Calu3 (cell line): Measurements from ENCODE around the gene DCAF11. TPM values are rescaled to one million over a fixed set of nuclear protein-coding genes. Genes with fewer than 3 reads are reported as not detected.

Experiments
- BruUV-seq: library from RNA; stranded (reverse); fragments of 400-500 nt; replicated peaks from 2 replicates; lab custom pipeline; 2021; lab: Mats Ljungman, UMichigan
- CTCF ChIA-PET: fragments of 300-600 bp; sonication (Branson Sonifier 250); formaldehyde crosslinking; loops from one replicate; lab custom pipeline; 2022; ENCODE audit warnings: antibody characterized with exemption; lab: Charles Lee
- DNase-seq: peaks from one replicate; pipeline ENCODE4 v3.0.0; 2022
- H3K27ac Mint-ChIP-seq: one replicate; pipeline ENCODE4 v1.8.0; 2022; ENCODE audit warnings: mixed read lengths; ENCODE audit not compliant: unreplicated experiment
- H3K27me3 Mint-ChIP-seq: one replicate; pipeline ENCODE4 v1.8.0; 2022; ENCODE audit warnings: mixed read lengths; ENCODE audit not compliant: unreplicated experiment
- H3K36me3 Mint-ChIP-seq: one replicate; pipeline ENCODE4 v1.8.0; 2022; ENCODE audit warnings: mild to moderate bottlenecking, moderate library complexity, mixed read lengths; ENCODE audit not compliant: insufficient read depth, unreplicated experiment
- H3K4me1 Mint-ChIP-seq: one replicate; pipeline ENCODE4 v1.8.0; 2022; ENCODE audit warnings: mild to moderate bottlenecking, low read depth, mixed read lengths; ENCODE audit not compliant: unreplicated experiment
- H3K4me3 Mint-ChIP-seq: one replicate; pipeline ENCODE4 v1.8.0; 2022; ENCODE audit warnings: mild to moderate bottlenecking, low read depth, moderate library complexity, mixed read lengths; ENCODE audit not compliant: unreplicated experiment
- H3K9me3 Mint-ChIP-seq: one replicate; pipeline ENCODE4 v1.8.0; 2022; ENCODE audit warnings: low read depth, mixed read lengths; ENCODE audit not compliant: unreplicated experiment
- CTCF ChIP-seq: fragments of 200-600 bp; IDR thresholded peaks from one replicate; pipeline ENCODE4 v1.8.0; 2022; ENCODE audit warnings: antibody characterized with exemption; ENCODE audit not compliant: unreplicated experiment
- intact Hi-C: fragments of 100-400 bp; cut with micrococcal nuclease; formaldehyde crosslinking; loops from one replicate; pipeline ENCODE4 v1.10.0; 2022; ENCODE audit not compliant: unreplicated experiment
- total RNA-seq: library from RNA; stranded (reverse); gene quantifications from 2 replicates; pipeline ENCODE4 v1.2.3, GENCODE V29; 2022

DCAF11 gene
- total RNA-seq, 1 experiment from 2014 or later = 63.4 TPM

- peak within 1 kb of the TSS; percentile 86 for H3K27ac Mint-ChIP-seq
- TSS peak; percentile 44 for BruUV-seq
- DNase-seq = peak; percentile 96
- peaks cover 15% of the 10 kb centered on the region for H3K4me1 Mint-ChIP-seq
- peak; percentile 75 for TF ChIP-seq CTCF
- H3K9me3 Mint-ChIP-seq = no peaks in the 10 kb centered on the region
- H3K4me3 Mint-ChIP-seq = peak within 1 kb of the TSS; percentile 76
- no peaks in the 10 kb centered on the region for H3K27me3 Mint-ChIP-seq
- intact Hi-C loops = loop anchor here (2.0 kb wide), 2 partner anchors 14 to 46 kb away; partner anchors contain the start of genes DCAF11, NRL, PSME2 and RNF31
- peaks cover 58% of the 10 kb centered on the region for H3K36me3 Mint-ChIP-seq
- CTCF ChIA-PET = interaction anchor here (0.7 to 2.4 kb wide), 12 partner anchors 14 to 103 kb away, joined by 3 to 24 read pairs (median 7); partner anchors contain the start of genes DCAF11, EMC9, NRL and PCK2
These were observed 46.5 kb downstream of the DCAF11 start, which contains the start of gene IRF9 for GRCh38 chr14:24160850-24161804. Gene IRF9 (plus strand): TSS chr14:24161265. CDS start chr14:24162145, 880 bp downstream.

GRCh38 chr14:24162093-24162492, 47.5 kb downstream of the DCAF11 start:
- H3K4me3 Mint-ChIP-seq = peak overlapping the region; percentile 76
- CTCF ChIA-PET = interaction anchor here (1.3 to 2.4 kb wide), 3 partner anchors 15 to 72 kb away, joined by 4 to 24 read pairs (median 9); partner anchors contain the start of genes PSME1, PSME2 and RNF31
- TF ChIP-seq CTCF = no peak
- BruUV-seq = no TSS peak
- H3K9me3 Mint-ChIP-seq = no peaks in the 10 kb centered on the region
- DNase-seq = no peak
- H3K27me3 Mint-ChIP-seq = no peaks in the 10 kb centered on the region
- peaks cover 15% of the 10 kb centered on the region for H3K4me1 Mint-ChIP-seq
- peak overlapping the region; percentile 86 for H3K27ac Mint-ChIP-seq
- intact Hi-C loops = no loop called here
- peaks cover 65% of the 10 kb centered on the region for H3K36me3 Mint-ChIP-seq

- TF ChIP-seq CTCF = no peak
- Mint-ChIP-seq H3K36me3 (peaks cover 63% of the 10 kb centered on the region), H3K27ac (no peak overlapping the region), H3K9me3 (no peaks in the 10 kb centered on the region), H3K4me1 (peaks cover 13% of the 10 kb centered on the region), H3K4me3 (no peak overlapping the region), H3K27me3 (no peaks in the 10 kb centered on the region)
- intact Hi-C loops = no loop called here
- BruUV-seq = no TSS peak
- no peak for DNase-seq
- CTCF ChIA-PET = interaction anchor here (1.4 kb wide), 1 partner anchor 18 kb away, joined by 3 read pairs; no protein-coding TSS in a partner anchor
These were observed 50.0 kb downstream of the DCAF11 start for GRCh38 chr14:24164518-24164991.

GRCh38 chr14:24165785-24166184, 51.2 kb downstream of the DCAF11 start:
- CTCF ChIA-PET = interaction anchor here (1.4 kb wide), 1 partner anchor 19 kb away, joined by 3 read pairs; no protein-coding TSS in a partner anchor

More at GRCh38 chr14:24165785-24166184, 51.2 kb downstream of the DCAF11 start:
- BruUV-seq = no TSS peak
- Mint-ChIP-seq H3K4me3 (no peak overlapping the region), H3K4me1 (peaks cover under 1% of the 10 kb centered on the region), H3K27ac (no peak overlapping the region), H3K27me3 (no peaks in the 10 kb centered on the region), H3K36me3 (peaks cover 51% of the 10 kb centered on the region), H3K9me3 (no peaks in the 10 kb centered on the region)
- no peak for TF ChIP-seq CTCF
- no peak for DNase-seq
- intact Hi-C loops = no loop called here
